Measurements from ENCODE around the gene ZNF599.

- TF ChIP-seq CTCF (IDR thresholded peaks at IDR 0.05; ENCODE audit: poor library complexity) (no peak), EZH2 (IDR thresholded peaks at IDR 0.05; ENCODE audit: borderline replicate concordance) (no peak)
Measured at GRCh38 chr19:34793565-34793964, 20.6 kb upstream of the ZNF599 start.
